HepG2 (cell line): ENCODE measurements around the gene SLC7A6OS. TPM values are rescaled to one million over a fixed set of nuclear protein-coding genes. Genes with fewer than 3 reads are reported as not detected.

Source experiments
- ARNTL ChIP-seq: sonication (generic); formaldehyde crosslinking; IDR thresholded peaks from 2 replicates; pipeline ENCODE4 v1.4.0; 2020; ENCODE audit warnings: mild to moderate bottlenecking, missing genetic modification reagents
- FOXC1 ChIP-seq: sonication (generic); formaldehyde crosslinking; IDR thresholded peaks from 2 replicates; pipeline ENCODE4 v1.8.0; 2022; ENCODE audit warnings: mild to moderate bottlenecking, missing genetic modification reagents, borderline replicate concordance
- HDAC1 ChIP-seq: sonication (generic); formaldehyde crosslinking; IDR thresholded peaks from 2 replicates; pipeline ENCODE4 v1.5.1; 2020; ENCODE audit warnings: mild to moderate bottlenecking, missing genetic modification reagents
- RFX5 ChIP-seq: IDR thresholded peaks from 2 replicates; pipeline ENCODE4 v1.6.1; 2011; ENCODE audit warnings: low read depth, low read length, improper control_type of control experiment
- SOX6 ChIP-seq, 2 experiments: fragments of 450-650 bp in 1 of 2; sonication (generic) in 1 of 2; formaldehyde crosslinking in 1 of 2; IDR thresholded peaks; 2 replicates each; pipeline versions ENCODE4 v1.4.0 to v1.6.1; 2017 to 2020; ENCODE audit warnings: antibody characterized with exemption in 1 of 2, mild to moderate bottlenecking in 1 of 2, missing genetic modification reagents in 1 of 2
- TCF7L2 ChIP-seq: IDR thresholded peaks from 2 replicates; pipeline ENCODE4 v1.6.1; 2011; ENCODE audit warnings: mild to moderate bottlenecking, low read depth, low read length, moderate library complexity
- ZBTB7A ChIP-seq: sonication (generic); formaldehyde crosslinking; IDR thresholded peaks from 2 replicates; pipeline ENCODE4 v1.8.0; 2022; ENCODE audit warnings: mild to moderate bottlenecking, missing genetic modification reagents
- ZNF773 ChIP-seq: sonication (generic); formaldehyde crosslinking; IDR thresholded peaks from 2 replicates; pipeline ENCODE4 v1.4.0; 2020; ENCODE audit warnings: missing genetic modification reagents, borderline replicate concordance
- polyA plus RNA-seq, 8 experiments: library from polyadenylated mRNA; depleted of rRNA in 3 of 8; stranded (reverse) in 7 of 8; unstranded in 1 of 8; fragments of >200 nt; fragmentation: Illumina TruSeq in 4 of 8; extraction: Trizol in 4 of 8; gene quantifications; 2 replicates each; pipeline versions ENCODE4 v1.2.1 to v1.2.3, GENCODE V29; 2011 to 2016; ENCODE audit warnings: low read depth in 4 of 8, missing spikeins in 1 of 8, mixed read lengths in 1 of 8; ENCODE audit not compliant: insufficient read depth in 1 of 8
- total RNA-seq, 5 experiments: library from RNA; depleted of rRNA; stranded (reverse); fragments of >200 nt; fragmentation: Illumina TruSeq; extraction: Trizol; gene quantifications; 2 replicates each; pipeline ENCODE4 v1.2.3, GENCODE V29; 2016; ENCODE audit warnings: low read depth in 1 of 5
- TF ChIP-seq, protein P1 (sequence below): sonication (generic); formaldehyde crosslinking; IDR thresholded peaks from 2 replicates; pipeline ENCODE4 v1.4.0; 2020; ENCODE audit warnings: mild to moderate bottlenecking, missing genetic modification reagents
- TF ChIP-seq, protein P2 (sequence below): IDR thresholded peaks from 2 replicates; pipeline ENCODE4 v1.6.1; 2016; ENCODE audit warnings: low read depth, missing genetic modification reagents, missing compliant biosample characterization

Gene SLC7A6OS
- total and polyA plus RNA-seq, 2 of the 13 experiments (the other 11 are each of a cell fraction or from before 2014, with no cell fraction given) = 11.2 to 21.5 TPM

DNA sequence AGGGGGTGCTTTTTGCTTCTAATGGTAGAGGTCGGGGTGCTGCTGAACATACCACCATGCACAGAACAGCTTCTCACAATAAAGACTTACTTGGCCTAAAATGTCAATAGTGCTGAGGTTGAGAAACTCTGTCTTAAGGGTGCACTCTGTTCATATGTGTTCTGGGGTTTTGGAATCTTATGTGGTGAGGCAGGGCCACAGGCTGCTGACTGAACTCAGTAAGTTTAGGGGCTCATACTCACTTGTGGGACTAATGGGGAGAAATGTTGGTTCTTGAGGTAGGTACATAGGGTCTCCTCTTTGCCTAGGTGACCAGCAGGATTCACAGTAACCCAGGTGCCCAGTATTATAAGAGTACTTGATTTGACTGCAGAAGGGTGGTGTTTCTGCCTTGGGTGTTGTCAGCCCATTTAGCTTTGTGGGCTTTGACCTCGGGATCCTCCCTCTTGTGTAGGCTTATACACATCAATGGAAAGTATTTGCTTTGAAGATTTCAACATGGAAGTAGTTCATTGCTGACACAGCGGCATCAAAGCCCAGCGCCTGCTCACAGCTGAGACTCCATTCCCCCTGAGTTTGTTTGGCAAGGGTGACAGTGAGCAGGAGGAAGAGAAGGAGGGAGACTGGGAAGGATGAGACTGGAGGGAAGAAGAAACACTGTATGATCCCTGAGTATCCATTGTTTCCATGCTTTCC is 29.2 kb downstream of the SLC7A6OS start (continued):
- TF ChIP-seq, protein P1, sequence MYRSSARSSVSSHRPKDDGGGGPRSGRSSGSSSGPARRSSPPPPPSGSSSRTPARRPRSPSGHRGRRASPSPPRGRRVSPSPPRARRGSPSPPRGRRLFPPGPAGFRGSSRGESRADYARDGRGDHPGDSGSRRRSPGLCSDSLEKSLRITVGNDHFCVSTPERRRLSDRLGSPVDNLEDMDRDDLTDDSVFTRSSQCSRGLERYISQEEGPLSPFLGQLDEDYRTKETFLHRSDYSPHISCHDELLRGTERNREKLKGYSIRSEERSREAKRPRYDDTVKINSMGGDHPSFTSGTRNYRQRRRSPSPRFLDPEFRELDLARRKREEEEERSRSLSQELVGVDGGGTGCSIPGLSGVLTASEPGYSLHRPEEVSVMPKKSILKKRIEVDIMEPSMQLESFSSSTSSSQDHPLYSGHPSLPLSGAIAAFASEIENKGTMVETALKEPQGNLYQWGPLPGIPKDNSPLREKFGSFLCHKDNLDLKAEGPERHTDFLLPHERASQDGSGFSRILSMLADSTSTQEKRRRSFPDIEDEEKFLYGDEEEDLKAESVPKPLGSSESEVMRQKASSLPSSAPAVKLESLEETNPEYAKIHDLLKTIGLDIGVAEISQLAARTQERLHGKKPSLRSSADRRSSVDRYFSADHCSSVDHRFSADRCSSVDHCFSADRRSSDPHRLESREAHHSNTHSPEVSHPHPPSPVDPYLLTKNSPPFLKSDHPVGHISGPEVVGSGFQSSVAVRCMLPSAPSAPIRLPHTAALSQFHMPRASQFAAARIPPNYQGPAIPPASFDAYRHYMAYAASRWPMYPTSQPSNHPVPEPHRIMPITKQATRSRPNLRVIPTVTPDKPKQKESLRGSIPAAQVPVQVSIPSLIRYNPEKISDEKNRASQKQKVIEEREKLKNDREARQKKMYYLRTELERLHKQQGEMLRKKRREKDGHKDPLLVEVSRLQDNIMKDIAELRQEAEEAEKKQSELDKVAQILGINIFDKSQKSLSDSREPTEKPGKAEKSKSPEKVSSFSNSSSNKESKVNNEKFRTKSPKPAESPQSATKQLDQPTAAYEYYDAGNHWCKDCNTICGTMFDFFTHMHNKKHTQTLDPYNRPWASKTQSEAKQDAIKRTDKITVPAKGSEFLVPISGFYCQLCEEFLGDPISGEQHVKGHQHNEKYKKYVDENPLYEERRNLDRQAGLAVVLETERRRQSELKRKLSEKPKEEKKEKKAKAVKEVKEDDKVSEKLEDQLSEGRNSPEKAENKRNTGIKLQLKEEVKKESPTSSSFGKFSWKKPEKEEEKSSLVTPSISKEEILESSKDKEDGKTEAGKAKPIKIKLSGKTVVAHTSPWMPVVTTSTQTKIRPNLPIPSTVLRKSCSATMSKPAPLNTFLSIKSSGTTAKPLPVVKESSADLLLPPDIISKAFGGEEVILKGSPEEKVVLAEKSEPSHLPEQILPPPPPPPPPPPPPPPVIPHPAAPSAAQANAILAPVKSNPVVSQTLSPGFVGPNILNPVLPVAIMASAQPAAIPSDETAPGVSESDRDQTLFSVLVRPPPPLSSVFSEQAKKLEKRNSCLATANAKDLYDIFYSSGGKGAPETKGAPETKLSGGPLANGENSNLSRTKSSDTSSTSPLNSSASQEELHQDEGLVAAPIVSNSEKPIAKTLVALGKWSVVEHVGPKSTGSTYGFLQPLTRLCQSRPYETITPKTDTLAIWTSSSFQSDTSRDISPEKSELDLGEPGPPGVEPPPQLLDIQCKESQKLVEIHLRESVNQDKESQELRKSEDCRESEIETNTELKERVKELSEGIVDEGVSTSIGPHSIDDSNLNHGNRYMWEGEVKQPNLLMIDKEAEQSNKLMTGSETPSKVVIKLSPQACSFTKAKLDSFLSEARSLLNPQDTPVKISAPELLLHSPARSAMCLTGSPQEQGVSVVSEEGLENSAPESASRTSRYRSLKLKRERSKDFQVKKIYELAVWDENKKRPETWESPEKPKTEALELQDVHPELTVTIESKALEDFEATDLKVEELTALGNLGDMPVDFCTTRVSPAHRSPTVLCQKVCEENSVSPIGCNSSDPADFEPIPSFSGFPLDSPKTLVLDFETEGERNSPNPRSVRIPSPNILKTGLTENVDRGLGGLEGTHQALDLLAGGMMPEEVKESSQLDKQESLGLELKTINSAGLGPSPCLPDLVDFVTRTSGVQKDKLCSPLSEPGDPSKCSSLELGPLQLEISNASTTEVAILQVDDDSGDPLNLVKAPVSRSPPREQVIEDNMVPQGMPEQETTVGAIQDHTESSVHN (CRISPR knock-in tag) = peak; percentile 65; the same call in 1 of the 2 replicates
- TF ChIP-seq TCF7L2 (peak; percentile 94), FOXC1 (CRISPR knock-in tag) (0 out of 2 replicates have a peak, but pooled peaks have one; percentile 45), ZBTB7A (CRISPR knock-in tag) (peak; percentile 67; the same call in 1 of the 2 replicates), ARNTL (CRISPR knock-in tag) (peak; percentile 86), RFX5 (no peak), ZNF773 (CRISPR knock-in tag) (no peak), SOX6 (IDR thresholded peaks at IDR 0.05) (no peak), SOX6 (CRISPR knock-in tag; IDR thresholded peaks at IDR 0.05) (peak; percentile 95), HDAC1 (CRISPR knock-in tag) (peak; percentile 94)
- TF ChIP-seq, protein P2, sequence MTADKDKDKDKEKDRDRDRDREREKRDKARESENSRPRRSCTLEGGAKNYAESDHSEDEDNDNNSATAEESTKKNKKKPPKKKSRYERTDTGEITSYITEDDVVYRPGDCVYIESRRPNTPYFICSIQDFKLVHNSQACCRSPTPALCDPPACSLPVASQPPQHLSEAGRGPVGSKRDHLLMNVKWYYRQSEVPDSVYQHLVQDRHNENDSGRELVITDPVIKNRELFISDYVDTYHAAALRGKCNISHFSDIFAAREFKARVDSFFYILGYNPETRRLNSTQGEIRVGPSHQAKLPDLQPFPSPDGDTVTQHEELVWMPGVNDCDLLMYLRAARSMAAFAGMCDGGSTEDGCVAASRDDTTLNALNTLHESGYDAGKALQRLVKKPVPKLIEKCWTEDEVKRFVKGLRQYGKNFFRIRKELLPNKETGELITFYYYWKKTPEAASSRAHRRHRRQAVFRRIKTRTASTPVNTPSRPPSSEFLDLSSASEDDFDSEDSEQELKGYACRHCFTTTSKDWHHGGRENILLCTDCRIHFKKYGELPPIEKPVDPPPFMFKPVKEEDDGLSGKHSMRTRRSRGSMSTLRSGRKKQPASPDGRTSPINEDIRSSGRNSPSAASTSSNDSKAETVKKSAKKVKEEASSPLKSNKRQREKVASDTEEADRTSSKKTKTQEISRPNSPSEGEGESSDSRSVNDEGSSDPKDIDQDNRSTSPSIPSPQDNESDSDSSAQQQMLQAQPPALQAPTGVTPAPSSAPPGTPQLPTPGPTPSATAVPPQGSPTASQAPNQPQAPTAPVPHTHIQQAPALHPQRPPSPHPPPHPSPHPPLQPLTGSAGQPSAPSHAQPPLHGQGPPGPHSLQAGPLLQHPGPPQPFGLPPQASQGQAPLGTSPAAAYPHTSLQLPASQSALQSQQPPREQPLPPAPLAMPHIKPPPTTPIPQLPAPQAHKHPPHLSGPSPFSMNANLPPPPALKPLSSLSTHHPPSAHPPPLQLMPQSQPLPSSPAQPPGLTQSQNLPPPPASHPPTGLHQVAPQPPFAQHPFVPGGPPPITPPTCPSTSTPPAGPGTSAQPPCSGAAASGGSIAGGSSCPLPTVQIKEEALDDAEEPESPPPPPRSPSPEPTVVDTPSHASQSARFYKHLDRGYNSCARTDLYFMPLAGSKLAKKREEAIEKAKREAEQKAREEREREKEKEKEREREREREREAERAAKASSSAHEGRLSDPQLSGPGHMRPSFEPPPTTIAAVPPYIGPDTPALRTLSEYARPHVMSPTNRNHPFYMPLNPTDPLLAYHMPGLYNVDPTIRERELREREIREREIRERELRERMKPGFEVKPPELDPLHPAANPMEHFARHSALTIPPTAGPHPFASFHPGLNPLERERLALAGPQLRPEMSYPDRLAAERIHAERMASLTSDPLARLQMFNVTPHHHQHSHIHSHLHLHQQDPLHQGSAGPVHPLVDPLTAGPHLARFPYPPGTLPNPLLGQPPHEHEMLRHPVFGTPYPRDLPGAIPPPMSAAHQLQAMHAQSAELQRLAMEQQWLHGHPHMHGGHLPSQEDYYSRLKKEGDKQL = peak; percentile 90
